HG02852 (cell line): ENCODE data around the gene LIX1.

Source experiments
- ATAC-seq: cut with Tn5 transposase; IDR thresholded peaks from one replicate; pipeline ENCODE4 v1.9.1; 2021; ENCODE audit warnings: mild to moderate bottlenecking, moderate library complexity; ENCODE audit not compliant: unreplicated experiment

The LIX1 gene

DNA sequence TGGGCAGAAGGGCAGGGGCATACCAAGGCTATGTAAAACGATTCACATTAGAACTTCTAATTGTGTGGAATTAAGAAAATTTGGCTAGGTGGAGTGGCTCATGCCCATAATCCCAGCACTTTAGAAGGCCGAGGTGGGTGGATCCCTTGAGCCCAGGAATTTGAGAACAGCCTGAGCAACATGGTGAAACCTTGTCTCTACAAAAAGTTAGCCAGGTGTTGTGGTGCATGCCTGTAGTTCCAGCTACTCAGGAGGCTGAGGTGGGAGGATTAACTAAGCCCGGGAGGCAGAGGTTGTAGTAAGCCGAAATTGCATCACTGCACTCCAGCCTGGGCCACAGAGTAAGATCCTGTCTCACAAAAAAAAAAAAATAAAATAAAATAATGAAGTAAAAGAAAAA is 65.2 kb downstream of the LIX1 start:
- ATAC-seq: no peak

- no peak for ATAC-seq
Observed at GRCh38 chr5:97076098-97076497, 66.3 kb downstream of the LIX1 start.

GRCh38 chr5:97075649-97076048 is 66.8 kb downstream of the LIX1 start:
- no peak for ATAC-seq

DNA sequence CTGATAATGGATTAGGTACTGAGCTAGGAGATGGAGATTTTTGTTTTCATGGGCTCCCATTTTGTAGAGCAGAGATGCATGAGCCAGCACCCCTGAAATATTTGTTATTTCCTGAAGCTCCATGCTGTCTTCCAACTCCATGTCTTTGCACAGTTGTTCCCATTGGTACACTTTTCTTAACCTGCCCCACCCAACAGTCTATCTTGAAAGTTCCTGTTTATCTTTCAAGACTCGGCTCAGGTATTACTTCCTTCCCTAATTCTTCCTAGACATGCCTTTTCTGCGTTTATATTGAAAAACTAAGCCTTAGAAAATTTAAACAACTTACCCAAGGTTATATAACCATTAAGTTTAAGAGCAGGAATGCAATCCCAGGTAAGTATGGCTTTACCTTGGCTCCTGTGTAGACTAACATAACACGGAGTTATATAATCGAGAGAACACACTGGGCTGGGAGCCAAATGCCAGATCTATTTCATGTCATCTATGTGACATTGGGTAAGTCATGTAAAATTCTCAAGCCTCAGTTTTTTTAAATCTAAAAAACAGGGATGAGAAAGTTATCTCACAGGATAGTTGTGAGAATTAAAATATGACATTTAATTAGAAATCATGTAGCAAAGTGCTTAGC is 67.4 kb downstream of the LIX1 start:
- ATAC-seq: no peak

DNA sequence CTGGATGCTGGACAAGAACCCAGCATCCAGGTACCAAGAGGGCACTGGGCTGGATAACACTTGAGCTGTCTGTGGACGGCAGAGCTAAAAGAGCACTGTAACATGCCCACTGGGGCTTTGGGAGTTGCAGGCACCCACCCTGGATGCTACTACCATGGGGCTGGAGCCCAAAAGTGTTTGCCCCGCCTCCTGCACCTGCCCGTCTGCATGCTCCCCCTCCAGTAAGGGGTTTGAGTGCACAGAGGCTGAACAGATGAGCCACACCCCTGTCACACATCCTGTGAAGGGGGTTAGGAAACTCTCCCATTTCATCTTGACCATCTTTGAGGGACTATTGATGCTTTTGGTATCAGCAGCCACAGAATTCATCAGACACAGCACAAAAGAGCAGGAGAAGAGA is 69.0 kb downstream of the LIX1 start:
- ATAC-seq: no peak

GRCh38 chr5:97072696-97073095 is 69.7 kb downstream of the LIX1 start:
- no peak for ATAC-seq

DNA sequence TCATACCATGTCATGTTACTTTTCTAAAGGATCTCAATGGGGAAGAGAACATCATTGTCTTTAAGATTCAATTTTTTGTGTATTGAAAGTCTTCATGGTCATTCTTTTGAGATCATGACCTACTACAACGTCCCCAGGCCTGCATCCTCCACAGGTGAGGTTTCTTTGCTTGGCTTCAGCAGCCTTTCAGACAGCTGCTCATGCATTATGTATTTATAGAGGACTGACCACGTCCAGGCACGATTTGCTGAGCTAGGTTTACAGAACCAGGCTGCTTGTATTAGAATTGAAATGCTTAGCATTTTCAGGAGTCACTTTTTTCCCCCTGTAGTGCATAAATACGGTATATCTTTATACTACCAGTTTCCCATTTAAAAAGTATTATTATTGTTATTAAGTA is 70.4 kb downstream of the LIX1 start:
- ATAC-seq: no peak

DNA sequence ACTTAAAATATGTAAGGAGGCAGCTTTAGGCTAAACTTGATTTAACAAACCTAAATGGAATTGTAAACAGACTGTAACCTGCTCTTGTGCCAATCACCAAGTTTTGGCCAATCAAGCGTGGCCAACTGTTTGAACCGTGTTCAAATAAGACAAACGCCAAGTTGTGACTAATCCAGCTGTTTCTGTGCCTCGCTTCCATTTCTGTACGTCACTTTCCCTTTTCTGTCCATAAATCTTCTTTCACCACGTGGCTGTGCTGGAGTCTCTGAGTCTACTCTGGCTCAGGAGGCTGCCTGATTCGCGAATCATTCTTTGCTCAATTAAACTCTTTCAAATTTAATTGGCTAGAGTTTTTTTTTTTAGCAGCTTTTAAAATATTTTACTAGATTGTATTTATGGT is 71.3 kb downstream of the LIX1 start:
- ATAC-seq: no peak

- ATAC-seq: no peak
Observed at GRCh38 chr5:97070234-97070633, 72.2 kb downstream of the LIX1 start.

GRCh38 chr5:97067296-97067850 is 75.0 kb downstream of the LIX1 start:
- ATAC-seq: no peak

DNA sequence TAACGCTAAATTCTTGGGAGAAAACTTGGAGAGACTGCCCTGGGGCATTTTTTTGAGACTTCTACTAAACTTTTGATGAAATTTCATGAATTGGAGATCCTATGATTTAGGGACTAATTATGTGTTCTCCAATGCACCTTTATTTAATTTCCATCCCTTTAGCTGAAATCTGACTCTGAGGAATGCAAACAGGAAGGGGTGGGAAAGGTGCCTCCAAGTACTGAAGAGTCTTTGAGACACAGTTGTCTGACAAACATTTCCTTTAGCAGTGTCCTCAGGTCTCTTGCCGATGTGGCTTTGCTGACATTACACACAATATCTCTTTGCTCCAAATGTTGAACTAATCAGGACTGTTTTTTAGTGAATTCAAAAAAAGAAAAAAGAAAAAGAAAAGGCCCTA is 76.9 kb downstream of the LIX1 start:
- no peak for ATAC-seq

- ATAC-seq: no peak
Observed at GRCh38 chr5:97063251-97063650, 79.2 kb downstream of the LIX1 start.

- no peak for ATAC-seq
Observed at GRCh38 chr5:97062046-97062445, 80.4 kb downstream of the LIX1 start.

DNA sequence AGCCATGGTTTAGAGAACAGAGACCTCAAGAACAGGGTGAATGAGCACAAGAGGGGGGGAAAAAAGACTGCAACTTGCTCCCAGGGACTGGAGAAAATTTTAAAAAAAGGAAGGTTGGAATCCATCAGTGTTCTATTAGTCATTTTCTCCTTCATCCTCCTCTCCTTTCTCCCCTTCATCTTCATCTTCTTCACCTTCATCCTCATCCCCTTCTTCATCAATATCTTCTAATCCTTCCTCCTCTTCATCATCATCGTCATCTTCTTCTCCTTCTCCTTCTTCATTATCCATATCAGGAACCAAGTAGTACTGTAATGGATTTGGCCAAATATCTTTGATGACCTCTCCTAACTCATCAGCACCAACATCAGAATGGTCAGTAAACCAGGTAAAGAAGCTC is 86.1 kb downstream of the LIX1 start:
- ATAC-seq: no peak

GRCh38 chr5:97049175-97049574 is 93.2 kb downstream of the LIX1 start:
- ATAC-seq: no peak

DNA sequence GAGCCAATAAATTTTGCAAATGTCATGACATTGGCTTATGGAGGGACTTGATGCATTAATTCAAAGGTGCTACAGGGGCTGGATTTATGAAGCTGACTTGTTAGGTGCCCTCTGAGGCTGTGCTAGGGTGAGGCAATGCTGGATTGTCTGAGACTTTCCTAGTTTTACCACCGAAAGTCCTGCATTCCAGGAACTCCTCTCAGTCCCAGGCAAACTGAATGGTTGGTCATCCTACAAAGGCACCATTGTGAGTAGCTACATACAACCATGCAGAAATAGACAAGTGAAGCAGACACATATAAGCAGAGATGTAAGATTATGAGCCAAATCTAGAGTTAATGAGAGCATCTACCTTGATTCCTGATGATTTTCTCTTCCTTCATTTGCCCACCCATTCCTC is 95.3 kb downstream of the LIX1 start:
- no peak for ATAC-seq

DNA sequence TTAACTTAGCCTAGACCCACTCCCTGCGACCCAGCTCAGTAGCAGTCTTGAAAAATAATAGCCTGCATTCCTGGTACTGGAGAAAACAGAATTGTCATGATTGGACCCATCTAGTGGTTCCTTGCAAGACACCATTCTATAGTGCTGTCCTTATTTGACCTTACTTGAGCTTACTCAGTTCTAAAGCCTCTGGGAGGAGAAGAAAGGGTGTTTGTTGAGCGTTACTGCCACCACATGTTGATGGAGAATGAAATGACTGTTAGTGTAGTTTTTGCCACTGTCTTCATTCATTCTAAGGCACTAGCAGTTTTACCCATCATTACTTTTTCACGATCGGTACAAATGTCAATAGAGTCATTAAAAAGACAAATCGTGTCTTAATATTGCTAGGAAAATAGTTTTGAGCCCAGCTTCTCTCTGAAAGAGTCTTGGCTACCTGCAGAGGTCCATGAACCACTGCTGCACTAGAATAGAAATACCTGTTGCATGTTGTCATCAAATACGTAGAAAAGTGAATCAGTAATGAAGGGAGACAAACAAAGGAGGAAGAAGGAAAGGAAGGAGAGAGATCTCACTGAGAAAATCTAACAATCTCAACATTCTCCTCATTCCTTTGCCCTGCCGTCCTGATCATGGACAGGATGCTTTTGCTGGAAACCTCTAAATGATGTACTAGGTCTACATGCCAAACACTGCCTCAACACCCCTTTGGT is 96.0 kb downstream of the LIX1 start:
- no peak for ATAC-seq

DNA sequence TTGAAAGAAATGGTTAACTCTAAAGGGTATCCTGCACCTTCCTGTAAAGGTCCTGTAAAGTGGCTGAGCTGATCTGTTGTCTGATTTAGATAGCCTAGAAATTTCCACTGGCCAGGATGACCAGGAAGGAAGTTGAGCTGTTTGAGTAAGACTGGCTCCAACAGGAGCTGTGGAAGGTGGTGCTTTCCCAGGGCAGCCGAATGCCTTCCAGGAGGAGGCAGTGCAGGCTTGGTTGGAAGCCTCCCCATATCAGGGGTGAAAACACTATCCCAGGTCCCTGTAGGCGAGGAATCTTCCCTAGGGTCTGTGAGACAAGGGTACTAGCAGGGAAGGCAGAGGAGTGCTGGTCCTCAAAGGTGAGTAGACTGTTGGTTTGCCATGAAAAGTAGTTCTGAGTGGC is 98.4 kb downstream of the LIX1 start:
- ATAC-seq: no peak

GRCh38 chr5:97043511-97043910 is 98.9 kb downstream of the LIX1 start:
- no peak for ATAC-seq

GRCh38 chr5:97042996-97043395 is 99.4 kb downstream of the LIX1 start:
- ATAC-seq: no peak
